ENCODE data around the gene STX11. TPM values are rescaled to one million over a fixed set of nuclear protein-coding genes. Genes with fewer than 3 reads are reported as not detected.
A peak's percentile ranks its signal among the peaks of the same experiment; 100 is the strongest.

The STX11 gene
- total RNA-seq, 1 experiment from 2014 or later = 0.69 TPM

DNA sequence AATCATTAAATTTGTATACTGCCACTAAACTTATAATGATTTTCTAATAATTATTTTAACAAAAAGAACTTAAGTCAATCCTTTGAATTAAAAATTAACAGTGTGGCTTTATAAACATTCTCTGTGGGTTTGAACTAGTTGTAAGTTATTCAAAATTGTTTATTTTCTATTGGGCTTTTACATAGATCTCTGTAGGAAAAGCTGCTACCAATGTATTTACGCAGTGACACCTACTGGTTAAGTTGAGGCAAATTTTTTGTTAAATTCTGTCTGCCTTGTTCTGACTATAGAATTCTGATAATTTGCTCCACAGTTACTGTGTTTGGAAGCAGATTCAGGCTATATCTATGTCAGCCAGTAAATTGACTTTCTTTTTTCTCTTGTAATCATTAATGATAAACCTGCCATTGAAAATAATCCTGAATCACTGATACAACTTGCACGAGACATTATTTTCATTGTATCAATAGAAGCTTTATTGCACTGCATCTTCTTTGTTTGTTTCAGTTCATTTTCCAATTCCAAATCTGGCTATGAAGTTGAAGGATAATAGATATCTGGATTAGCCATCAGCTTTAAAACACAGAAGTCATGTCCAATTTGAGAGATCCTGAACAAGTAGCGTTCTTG is 68.9 kb downstream of the STX11 start:
- no peaks in the 10 kb centered on the region for H3K27me3 ChIP-seq (ENCODE audit: insufficient read depth, low read length)
- H3K9me2 ChIP-seq (ENCODE audit: insufficient read depth) = no peaks in the 10 kb centered on the region
- H3K4me3 ChIP-seq (replicated peaks in 1 of 2; ENCODE audit: low read depth in 1 of 2, low read length in 2 of 2) = no peak overlapping the region
- TF ChIP-seq EZH2phosphoT487 (IDR thresholded peaks at IDR 0.05; ENCODE audit: borderline replicate concordance) = no peak
- TF ChIP-seq ELF1 (IDR thresholded peaks at IDR 0.05; ENCODE audit: borderline replicate concordance, low read depth) = no peak
- TF ChIP-seq ATF3 (IDR thresholded peaks at IDR 0.05) = no peak
- 0 out of 2 replicates have a peak, but pooled peaks have one; percentile 34 for TF ChIP-seq SRF (IDR thresholded peaks at IDR 0.05; ENCODE audit: low read depth)
- peak; percentile 49 to 67 (median 65); a peak in 4 of 6 replicates for TF ChIP-seq CTCF (IDR thresholded peaks at IDR 0.05 in 2 of 3, conservative IDR thresholded peaks at IDR 0.05 in 1 of 3; ENCODE audit: borderline replicate concordance in 1 of 3, insufficient read depth in 1 of 3, low read depth in 2 of 3, low read length in 2 of 3)
- no peak for TF ChIP-seq ZNF274 (IDR thresholded peaks at IDR 0.05; ENCODE audit: low read depth, low read length)
- no peak for TF ChIP-seq ZFX (IDR thresholded peaks at IDR 0.05)
- TF ChIP-seq RAD21 (IDR thresholded peaks at IDR 0.05; ENCODE audit: low read depth) = peak; percentile 77
- ATAC-seq (no peak), DNase-seq (ENCODE audit: low read depth, low spot score) (peak; percentile 40)
- H3K9ac ChIP-seq (ENCODE audit: low read length) = no peak overlapping the region
- ChIA-PET CTCF (interaction anchor here (1.0 to 2.5 kb wide), 6 partner anchors 9 to 918 kb away, joined by 3 to 9 read pairs (median 5); no protein-coding TSS in a partner anchor), POLR2A (no interaction called here), RAD21 (ENCODE audit: low non-redundant PET in 1 of 2, low total read pairs in 2 of 2, uncharacterized antibody in 2 of 2, unreplicated experiment in 2 of 2) (interaction anchor here in 1 of 2 experiments (0.5 kb wide), 1 partner anchor 69 kb away, joined by 3 read pairs; the partner anchor contains the start of gene STX11)
- no peak overlapping the region for H3K27ac ChIP-seq (ENCODE audit: low read depth, low read length)
- H2AFZ ChIP-seq (ENCODE audit: low read depth, low read length, poor library complexity, severe bottlenecking) = peak overlapping the region; percentile 69
- H3K79me2 ChIP-seq (ENCODE audit: insufficient read depth, low read length) = no peaks in the 10 kb centered on the region
- no peak overlapping the region for H3K4me2 ChIP-seq (ENCODE audit: low read length)
- intact Hi-C loops (cut with micrococcal nuclease) = loop anchor here (5.0 kb wide), 2 partner anchors 277 to 642 kb away; no protein-coding TSS in a partner anchor
- BruUV-seq (replicated peaks) = no TSS peak
- H4K20me1 ChIP-seq (ENCODE audit: insufficient read depth) = no peaks in the 10 kb centered on the region
- H3K36me3 ChIP-seq (ENCODE audit: control insufficient read depth in 1 of 2, insufficient read depth in 2 of 2, low read length in 2 of 2) = no peaks in the 10 kb centered on the region
- H3K9me3 ChIP-seq (ENCODE audit: control insufficient read depth in 1 of 2, insufficient read depth in 1 of 2, low read depth in 1 of 2, low read length in 2 of 2) = peaks cover 0 to under 1% of the 10 kb centered on the region in 2 experiments; a peak in 1 of 4 replicates
- H3K4me1 ChIP-seq (ENCODE audit: control insufficient read depth in 1 of 2, insufficient read depth in 2 of 2, low read length in 2 of 2) = peaks cover 7 to 22% of the 10 kb centered on the region in 2 experiments; a peak in 3 of 4 replicates
